Smooth muscle cell (in vitro differentiated cells): ENCODE results near the gene GTPBP6. TPM values are rescaled to one million over a fixed set of nuclear protein-coding genes. Genes with fewer than 3 reads are reported as not detected.

Experiments used
- DNase-seq: peaks from one replicate; lab custom pipeline; 2025; ENCODE audit not compliant: unreplicated experiment; lab: John Stamatoyannopoulos, UW
- H2AFZ ChIP-seq: fragments of 200-600 bp; sonication (generic); 2 replicates; pipeline ENCODE4 v1.6.0; 2016; ENCODE audit warnings: antibody characterized with exemption, low read depth, mild to moderate bottlenecking
- H3F3A ChIP-seq: fragments of 200-600 bp; sonication (generic); 2 replicates; pipeline ENCODE4 v1.6.0; 2017; ENCODE audit warnings: antibody characterized with exemption, low read depth
- H3K27ac ChIP-seq: fragments of 200-600 bp; sonication (generic); 2 replicates; pipeline ENCODE4 v1.5.1; 2016; ENCODE audit warnings: low read depth, mild to moderate bottlenecking
- H3K27me3 ChIP-seq: fragments of 200-600 bp; sonication (generic); 2 replicates; pipeline ENCODE4 v1.6.1; 2016; ENCODE audit warnings: low read depth, mild to moderate bottlenecking
- H3K36me3 ChIP-seq: fragments of 200-600 bp; sonication (generic); 2 replicates; pipeline ENCODE4 v1.5.1; 2016; ENCODE audit warnings: low read depth
- H3K4me1 ChIP-seq: fragments of 200-600 bp; sonication (generic); 2 replicates; pipeline ENCODE4 v1.5.1; 2016; ENCODE audit warnings: low read depth
- H3K4me2 ChIP-seq: fragments of 200-600 bp; sonication (generic); 2 replicates; pipeline ENCODE4 v1.6.0; 2016; ENCODE audit warnings: mild to moderate bottlenecking
- H3K4me3 ChIP-seq: fragments of 200-600 bp; sonication (generic); 2 replicates; pipeline ENCODE4 v1.5.1; 2016; ENCODE audit warnings: mild to moderate bottlenecking
- H3K79me2 ChIP-seq: fragments of 200-600 bp; sonication (generic); 2 replicates; pipeline ENCODE4 v1.6.0; 2016; ENCODE audit warnings: low read depth, mild to moderate bottlenecking
- H3K9ac ChIP-seq: fragments of 200-600 bp; sonication (generic); 2 replicates; pipeline ENCODE4 v1.6.0; 2016; ENCODE audit warnings: low read depth
- H3K9me3 ChIP-seq: fragments of 200-600 bp; sonication (generic); replicated peaks from 2 replicates; pipeline ENCODE4 v1.5.1; 2016; ENCODE audit warnings: low read depth
- H4K20me1 ChIP-seq: fragments of 200-600 bp; sonication (generic); 2 replicates; pipeline ENCODE4 v1.6.0; 2016; ENCODE audit warnings: low read depth
- CTCF ChIP-seq: fragments of 200-600 bp; sonication (generic); IDR thresholded peaks from 2 replicates; pipeline ENCODE4 v1.5.1; 2017; ENCODE audit warnings: borderline replicate concordance, mild to moderate bottlenecking, antibody characterized with exemption; ENCODE audit not compliant: insufficient read depth, poor library complexity, severe bottlenecking
- WGBS: methylation state at CpG from one replicate; pipeline ENCODE4 v1.1.7; 2016; ENCODE audit warnings: low lambda C conversion rate; 5-methylcytosine and 5-hydroxymethylcytosine counted together
- polyA plus RNA-seq: library from polyadenylated mRNA; unstranded; fragments of >200 nt; fragmentation: Nextera tagmentation; extraction: Ambion mirVana; gene quantifications from 2 replicates; pipeline ENCODE4 v1.2.1, GENCODE V29; 2016
- total RNA-seq: library from RNA; depleted of rRNA; stranded (reverse); fragments of >200 nt; gene quantifications from 2 replicates; pipeline ENCODE4 v1.2.3, GENCODE V29; 2014

GTPBP6 gene
- total and polyA plus RNA-seq, 2 experiments from 2014 or later: 25.3 to 59.5 TPM

- no peak for TF ChIP-seq CTCF
- H3K27ac ChIP-seq: no peak overlapping the region
- no peak overlapping the region for H3K4me2 ChIP-seq
- peaks cover 6% of the 10 kb centered on the region for H3K79me2 ChIP-seq
- no peaks in the 10 kb centered on the region for H3K27me3 ChIP-seq
- no peak overlapping the region for H3K9ac ChIP-seq
- H3K4me1 ChIP-seq: no peaks in the 10 kb centered on the region
- DNase-seq: no peak
- no peaks in the 10 kb centered on the region for H3F3A ChIP-seq
- WGBS: 86% methylated on average over 48 of the region's 48 CpGs
- peaks cover 11% of the 10 kb centered on the region for H3K9me3 ChIP-seq
- peaks cover 16% of the 10 kb centered on the region for H3K36me3 ChIP-seq
- H4K20me1 ChIP-seq: no peaks in the 10 kb centered on the region
- no peak overlapping the region for H2AFZ ChIP-seq
- H3K4me3 ChIP-seq: no peak overlapping the region
Observed at GRCh38 chrX:357693-358471, 39.3 kb upstream of the GTPBP6 start.

GRCh38 chrX:357035-357692 is 38.6 kb upstream of the GTPBP6 start:
- H3K9me3 ChIP-seq: peaks cover 11% of the 10 kb centered on the region
- H3K27me3 ChIP-seq: no peaks in the 10 kb centered on the region
- DNase-seq: no peak
- H3F3A ChIP-seq: no peaks in the 10 kb centered on the region
- no peak overlapping the region for H3K4me3 ChIP-seq
- no peak for TF ChIP-seq CTCF
- no peak overlapping the region for H3K9ac ChIP-seq
- no peak overlapping the region for H3K27ac ChIP-seq
- H3K79me2 ChIP-seq: peaks cover 6% of the 10 kb centered on the region
- H2AFZ ChIP-seq: no peak overlapping the region
- no peaks in the 10 kb centered on the region for H3K4me1 ChIP-seq
- no peaks in the 10 kb centered on the region for H4K20me1 ChIP-seq
- WGBS: 98% methylated on average over 14 of the region's 14 CpGs
- H3K4me2 ChIP-seq: no peak overlapping the region
- peaks cover 16% of the 10 kb centered on the region for H3K36me3 ChIP-seq

DNA sequence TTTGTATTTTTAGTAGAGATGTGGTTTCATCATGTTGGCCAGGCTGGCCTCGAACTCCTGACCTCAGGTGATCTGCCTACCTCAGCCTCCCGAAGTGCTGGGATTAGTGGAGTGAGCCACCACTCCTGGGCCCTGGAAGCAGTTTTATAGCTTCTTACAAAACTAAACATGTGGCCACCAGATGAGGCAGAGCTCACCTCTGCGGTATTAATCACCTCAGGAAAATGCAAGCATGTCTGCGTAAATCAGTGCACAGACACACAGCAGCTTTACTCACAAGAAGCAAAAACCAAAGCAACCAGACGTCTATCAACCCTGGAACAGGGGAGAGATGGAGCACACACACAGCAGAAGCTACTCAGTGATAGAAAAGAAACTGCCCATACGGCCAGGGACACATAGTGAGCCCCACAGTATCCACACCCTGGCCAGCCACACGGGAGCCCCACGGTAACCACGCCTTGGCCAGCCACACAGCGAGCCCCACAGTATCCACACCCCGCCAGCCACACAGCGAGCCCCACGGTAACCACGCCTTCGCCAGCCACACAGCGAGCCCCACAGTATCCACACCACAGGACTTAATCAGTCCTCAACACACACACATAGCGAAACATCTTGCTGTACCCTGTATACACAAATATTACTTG is 37.9 kb upstream of the GTPBP6 start:
- peaks cover 6% of the 10 kb centered on the region for H3K79me2 ChIP-seq
- H3K27me3 ChIP-seq: no peaks in the 10 kb centered on the region
- H3K4me1 ChIP-seq: no peaks in the 10 kb centered on the region
- H3K4me2 ChIP-seq: no peak overlapping the region
- H3K4me3 ChIP-seq: no peak overlapping the region
- peaks cover 11% of the 10 kb centered on the region for H3K9me3 ChIP-seq
- WGBS: 84% methylated on average over 17 of the region's 17 CpGs
- no peaks in the 10 kb centered on the region for H4K20me1 ChIP-seq
- H3K36me3 ChIP-seq: peaks cover 16% of the 10 kb centered on the region
- no peaks in the 10 kb centered on the region for H3F3A ChIP-seq
- H2AFZ ChIP-seq: no peak overlapping the region
- no peak overlapping the region for H3K27ac ChIP-seq
- DNase-seq: no peak
- TF ChIP-seq CTCF: no peak
- no peak overlapping the region for H3K9ac ChIP-seq
